Stomach smooth muscle (tissue), 2 donors: ENCODE data around the gene BANF1.
"Not testable (repeated sequence)": the region's sequence is repeated elsewhere in the genome, so short reads cannot be mapped to it uniquely, and the experiment has no call there.

ENCODE experiments used
- H3K27ac ChIP-seq: one replicate; pipeline ENCODE4 v1.7.0; 2013; ENCODE audit warnings: mild to moderate bottlenecking, low read length, inconsistent platforms
- H3K27me3 ChIP-seq, 2 donors: one replicate each; pipeline ENCODE4 v1.7.0; 2013; ENCODE audit warnings: low read length in 2 of 2; ENCODE audit not compliant: insufficient read depth in 2 of 2, control insufficient read depth in 1 of 2
- H3K36me3 ChIP-seq, 2 donors: one replicate each; pipeline ENCODE4 v1.7.0; 2013; ENCODE audit warnings: low read length in 2 of 2; ENCODE audit not compliant: control insufficient read depth in 2 of 2, insufficient read depth in 2 of 2
- H3K4me1 ChIP-seq: one replicate; pipeline ENCODE4 v1.7.0; 2013; ENCODE audit warnings: low read length; ENCODE audit not compliant: control insufficient read depth, insufficient read depth
- H3K4me3 ChIP-seq, 2 donors: one replicate each; pipeline ENCODE4 v1.7.0; 2013; ENCODE audit warnings: low read length in 2 of 2
- H3K9ac ChIP-seq, 2 donors: one replicate each; pipeline ENCODE4 v1.7.0; 2013; ENCODE audit warnings: low read length in 2 of 2, mild to moderate bottlenecking in 1 of 2
- H3K9me3 ChIP-seq, 2 donors: one replicate each; pipeline ENCODE4 v1.7.0; 2013; ENCODE audit warnings: low read length in 2 of 2; ENCODE audit not compliant: control insufficient read depth in 2 of 2
- donor health status: healthy.
- donor health status: Pancreatic carcinoma.

BANF1 gene

GRCh38 chr11:66020212-66020611, 17.9 kb downstream of the BANF1 start:
- H3K27ac ChIP-seq: no peak overlapping the region
- H3K9me3 ChIP-seq: no peaks in the 10 kb centered on the region
- peaks cover 2 to 3% of the 10 kb centered on the region in 2 donors for H3K27me3 ChIP-seq
- peaks cover 6% of the 10 kb centered on the region for H3K4me1 ChIP-seq
- H3K9ac ChIP-seq: no peak overlapping the region
- no peak overlapping the region for H3K4me3 ChIP-seq
- no peaks in the 10 kb centered on the region for H3K36me3 ChIP-seq

DNA sequence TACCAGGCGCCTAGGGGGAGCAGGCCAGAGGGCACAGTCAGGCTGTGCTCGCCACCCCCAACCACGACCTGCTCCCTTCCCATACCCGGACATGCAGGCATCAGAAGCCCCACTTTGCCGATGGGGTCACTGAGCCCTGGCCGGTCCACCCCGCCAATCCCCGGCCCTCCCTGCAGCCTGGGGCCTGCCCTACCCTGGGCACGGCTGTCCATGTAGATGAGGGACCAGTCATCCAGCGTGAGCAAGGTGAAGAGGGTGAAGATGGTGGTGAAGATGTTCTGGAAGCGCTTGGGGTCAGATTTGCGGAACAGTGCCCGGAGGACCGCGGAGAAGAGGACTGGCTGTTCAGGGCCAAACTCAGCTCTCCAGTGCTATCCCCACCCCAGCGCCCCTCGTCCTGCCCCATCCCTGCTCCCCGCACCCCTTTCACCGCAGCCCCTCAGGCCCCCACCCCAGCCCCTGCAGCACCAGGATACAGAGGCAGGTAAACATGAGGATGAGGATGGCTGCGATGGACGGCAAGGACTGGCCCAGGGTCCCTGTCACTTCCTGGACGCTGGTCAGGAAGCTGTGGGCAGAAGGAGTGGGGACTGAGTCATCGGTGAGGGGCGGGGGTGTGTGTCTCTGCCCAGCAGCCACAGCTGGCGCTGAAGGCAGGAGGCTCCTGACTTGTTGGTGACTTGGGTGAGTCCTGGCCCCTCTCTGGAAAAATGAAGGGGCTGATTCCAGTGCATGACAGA, 18.5 kb downstream of the BANF1 start:
- Histone ChIP-seq H3K27ac (no peak overlapping the region), H3K4me3 (no peak overlapping the region), H3K36me3 (no peaks in the 10 kb centered on the region), H3K9me3 (no peaks in the 10 kb centered on the region), H3K4me1 (peaks cover 6% of the 10 kb centered on the region), H3K27me3 (peaks cover 2 to 3% of the 10 kb centered on the region in 2 donors), H3K9ac (no peak overlapping the region)

GRCh38 chr11:66022401-66023185, 20.3 kb downstream of the BANF1 start:
- Histone ChIP-seq H3K27ac (no peak overlapping the region), H3K9ac (peak overlapping the region; percentile 44 to 68)

DNA sequence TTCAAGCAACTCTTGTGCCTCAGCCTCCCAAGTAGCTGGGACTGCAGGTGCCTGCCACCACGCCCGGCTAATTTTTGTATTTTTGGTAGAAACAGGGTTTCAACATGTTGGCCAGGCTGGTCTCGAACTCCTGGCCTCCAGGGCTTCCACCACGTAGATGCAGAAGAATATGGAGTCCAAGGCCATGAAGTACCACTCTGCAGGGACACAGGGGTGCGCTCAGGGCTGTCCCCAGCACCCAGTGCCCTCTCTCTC, 20.8 kb downstream of the BANF1 start:
- not testable (repeated sequence) for H3K36me3 ChIP-seq, H3K4me3 ChIP-seq, H3K27me3 ChIP-seq, H3K27ac ChIP-seq, H3K9me3 ChIP-seq, H3K4me1 ChIP-seq, H3K9ac ChIP-seq

More at GRCh38 chr11:66022401-66023185, 20.3 kb downstream of the BANF1 start:
- peaks cover 2 to 3% of the 10 kb centered on the region in 2 donors for H3K27me3 ChIP-seq
- H3K36me3 ChIP-seq: no peaks in the 10 kb centered on the region
- no peaks in the 10 kb centered on the region for H3K9me3 ChIP-seq
- peaks cover 6% of the 10 kb centered on the region for H3K4me1 ChIP-seq
- peak overlapping the region; percentile 36 to 55 for H3K4me3 ChIP-seq

- Histone ChIP-seq H3K9ac (no peak within 1 kb of the TSS), H3K4me1 (peaks cover 6% of the 10 kb centered on the region), H3K9me3 (no peaks in the 10 kb centered on the region), H3K27ac (no peak within 1 kb of the TSS), H3K36me3 (no peaks in the 10 kb centered on the region), H3K27me3 (peaks cover 2 to 3% of the 10 kb centered on the region in 2 donors), H3K4me3 (no peak within 1 kb of the TSS)
Observed at GRCh38 chr11:66026017-66026529, 23.8 kb downstream of the BANF1 start, which contains the start of gene CATSPER1. Gene CATSPER1, minus strand, starts transcription at chr11:66026479. Its CDS starts 100 bp downstream, at chr11:66026379.

DNA sequence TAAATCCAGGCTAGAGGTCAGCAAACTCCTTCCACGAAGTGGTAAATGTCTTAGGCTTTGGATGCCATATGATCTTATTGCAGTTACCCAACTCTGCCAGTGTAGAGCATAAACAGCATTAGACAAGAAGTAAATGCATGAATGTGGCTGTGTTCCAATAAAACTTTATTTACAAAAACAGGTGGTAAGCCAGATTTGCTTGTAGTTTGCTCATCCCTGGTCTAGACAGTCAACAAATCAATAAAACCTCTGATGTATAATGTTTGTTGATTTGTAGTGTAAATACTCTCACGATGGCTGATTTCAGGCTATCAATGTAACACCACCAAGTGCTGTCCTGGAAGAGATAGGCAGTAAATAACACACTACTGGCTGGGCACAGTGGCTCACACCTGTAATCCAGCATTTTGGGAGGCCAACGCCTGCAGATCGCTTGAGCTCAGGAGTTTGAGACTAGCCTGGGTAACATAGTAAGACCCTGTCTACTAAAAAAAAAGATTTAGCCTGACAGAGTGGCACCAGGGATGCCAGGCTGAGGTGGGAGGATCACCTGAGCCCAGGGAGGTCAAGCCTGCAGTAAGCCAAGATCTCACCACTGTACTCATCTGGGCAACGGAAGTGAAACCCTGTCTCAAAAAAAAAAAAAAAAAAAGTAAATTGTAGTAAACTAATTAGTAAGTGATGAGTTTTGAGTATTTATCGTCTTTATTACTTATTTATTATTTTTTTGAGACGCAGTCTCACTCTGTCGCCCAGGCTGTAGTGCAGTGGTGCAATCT, 30.8 kb downstream of the BANF1 start:
- Histone ChIP-seq H3K9me3 (no peaks in the 10 kb centered on the region), H3K27ac (no peak overlapping the region), H3K4me3 (no peak overlapping the region), H3K9ac (no peak overlapping the region), H3K36me3 (no peaks in the 10 kb centered on the region), H3K4me1 (no peaks in the 10 kb centered on the region), H3K27me3 (no peaks in the 10 kb centered on the region)

GRCh38 chr11:66035653-66036333, 33.5 kb downstream of the BANF1 start:
- no peaks in the 10 kb centered on the region for H3K36me3 ChIP-seq
- H3K4me3 ChIP-seq: no peak overlapping the region
- H3K4me1 ChIP-seq: no peaks in the 10 kb centered on the region
- no peaks in the 10 kb centered on the region for H3K9me3 ChIP-seq
- no peaks in the 10 kb centered on the region for H3K27me3 ChIP-seq
- H3K9ac ChIP-seq: no peak overlapping the region
- no peak overlapping the region for H3K27ac ChIP-seq

DNA sequence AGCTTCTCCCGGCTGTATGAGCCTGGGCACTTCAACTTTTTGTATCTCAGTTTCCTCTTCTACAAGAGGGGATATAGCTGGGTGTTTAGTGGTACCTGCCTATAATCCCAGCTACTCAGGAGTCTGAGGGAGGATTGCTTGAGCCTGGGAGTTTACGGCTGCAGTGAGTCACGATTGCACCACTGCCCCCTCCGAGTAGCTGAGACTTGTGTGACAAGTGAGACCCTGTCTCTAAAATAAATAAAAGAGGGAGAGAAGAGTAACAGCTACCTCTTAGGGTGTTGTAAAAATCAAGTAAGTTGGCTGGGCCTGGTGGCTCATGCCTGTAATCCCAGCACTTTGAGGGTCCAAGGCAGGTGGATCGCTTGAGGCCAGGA, 34.0 kb downstream of the BANF1 start:
- Histone ChIP-seq H3K36me3 (no peaks in the 10 kb centered on the region), H3K9me3 (no peaks in the 10 kb centered on the region), H3K27me3 (no peaks in the 10 kb centered on the region)

DNA sequence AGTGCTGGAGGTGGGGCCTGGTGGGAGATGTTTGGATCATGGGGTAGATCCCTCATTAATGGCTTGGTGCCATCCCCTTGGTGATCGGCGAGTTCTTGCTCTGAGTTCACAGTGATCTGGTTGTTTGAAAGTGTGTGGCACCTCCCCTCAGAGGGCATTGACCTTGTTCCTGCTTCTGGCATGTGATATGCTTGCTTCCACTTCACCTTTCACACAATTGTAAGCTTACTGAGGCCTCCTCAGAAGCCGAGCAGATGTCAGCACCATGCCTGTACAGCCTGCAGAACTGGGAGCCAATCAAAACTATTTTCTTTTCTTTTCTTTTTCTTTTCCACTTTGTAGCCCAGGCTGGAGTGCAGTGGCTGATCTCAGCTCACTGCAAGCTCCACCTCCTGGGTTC, 35.0 kb downstream of the BANF1 start:
- H3K9ac ChIP-seq: no peak overlapping the region

More for the DNA sequence above, 34.0 kb downstream of the BANF1 start:
- Histone ChIP-seq H3K4me1 (no peaks in the 10 kb centered on the region), H3K27ac (no peak overlapping the region), H3K4me3 (no peak overlapping the region), H3K9ac (no peak overlapping the region)

DNA sequence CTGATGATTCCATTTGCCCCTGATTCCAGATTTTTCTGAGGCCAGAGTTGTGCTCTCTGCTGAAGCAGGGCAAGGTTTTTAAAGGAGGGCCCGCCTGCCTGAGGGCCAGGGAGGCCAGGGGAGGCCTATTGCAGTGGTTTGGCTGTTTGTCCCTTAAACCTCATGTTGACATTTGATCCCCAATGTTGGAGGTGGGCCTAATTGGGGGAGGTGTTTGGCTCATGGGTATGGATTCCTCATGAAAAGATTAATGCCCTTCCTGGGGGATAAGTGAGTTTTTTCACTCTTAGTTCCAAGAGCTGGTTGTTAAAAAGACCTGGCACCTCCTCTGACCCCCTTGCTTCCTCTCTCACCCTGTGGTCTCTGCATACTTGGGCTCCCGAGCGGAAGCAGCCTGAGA, 37.5 kb downstream of the BANF1 start:
- H3K9me3 ChIP-seq: no peaks in the 10 kb centered on the region
- no peak overlapping the region for H3K9ac ChIP-seq
- no peak overlapping the region for H3K27ac ChIP-seq
- H3K4me3 ChIP-seq: no peak overlapping the region
- no peaks in the 10 kb centered on the region for H3K36me3 ChIP-seq
- no peaks in the 10 kb centered on the region for H3K27me3 ChIP-seq
- H3K4me1 ChIP-seq: no peaks in the 10 kb centered on the region

More for the DNA sequence above, 35.0 kb downstream of the BANF1 start:
- H3K36me3 ChIP-seq: no peaks in the 10 kb centered on the region
- H3K4me3 ChIP-seq: no peak overlapping the region
- H3K9me3 ChIP-seq: no peaks in the 10 kb centered on the region
- H3K27ac ChIP-seq: no peak overlapping the region
- no peaks in the 10 kb centered on the region for H3K27me3 ChIP-seq
- H3K4me1 ChIP-seq: no peaks in the 10 kb centered on the region
